GM12878 (cell line): ENCODE results near the gene THADA. TPM values are rescaled to one million over a fixed set of nuclear protein-coding genes. Genes with fewer than 3 reads are reported as not detected.

ENCODE experiments used
- ATAC-seq: fragments of 200-7000 bp; cut with Tn5 transposase; 3 replicates; pipeline ENCODE4 v1.9.1; 2020; ENCODE audit warnings: mild to moderate bottlenecking, moderate library complexity
- BruUV-seq: library from RNA; stranded (reverse); fragments of 400-500 nt; replicated peaks from 2 replicates; lab custom pipeline; 2021; lab: Mats Ljungman, UMichigan
- CTCF ChIA-PET: fragments of 300-600 bp; sonication (Branson Sonifier 250); formaldehyde crosslinking; extraction: SDS; loops from one replicate; lab custom pipeline; 2021; ENCODE audit warnings: inconsistent platforms; lab: Yijun Ruan, JAX
- POLR2A ChIA-PET: fragments of 350-600 bp; formaldehyde crosslinking; extraction: SDS; loops from one replicate; lab custom pipeline; 2021; ENCODE audit warnings: inconsistent platforms; lab: Charles Lee
- RAD21 ChIA-PET: fragments of 300-600 bp; sonication (Branson Sonifier 250); formaldehyde crosslinking; loops from one replicate; lab custom pipeline; 2023; ENCODE audit warnings: antibody characterized with exemption; ENCODE audit not compliant: unreplicated experiment; lab: Charles Lee
- SMC1A ChIA-PET: fragments of 300-600 bp; sonication (Branson Sonifier 250); formaldehyde crosslinking; loops from one replicate; lab custom pipeline; 2023; ENCODE audit not compliant: unreplicated experiment, uncharacterized antibody; lab: Charles Lee
- DNase-seq: peaks from one replicate; pipeline ENCODE4 v3.0.0-alpha.2; 2011; ENCODE audit warnings: low read depth, low spot score
- FAIRE-seq: peaks from 3 replicates; lab custom pipeline; 2011; peaks lifted over from hg19 to GRCh38; lab: Jason Lieb, UNC
- H2AFZ ChIP-seq: 2 replicates; pipeline ENCODE4 v1.6.0; 2011; ENCODE audit warnings: low read depth, low read length, control low read depth; ENCODE audit not compliant: control insufficient read depth
- H3K27ac ChIP-seq: 2 replicates; pipeline ENCODE4 v1.5.1; 2011; ENCODE audit warnings: control low read depth; ENCODE audit not compliant: control insufficient read depth, insufficient read depth
- H3K27me3 ChIP-seq, 2 experiments: replicated peaks in 1 of 2; 2 replicates each; pipeline versions ENCODE4 v1.6.0 to v1.6.1; 2011; ENCODE audit warnings: low read length in 1 of 2; ENCODE audit not compliant: control insufficient read depth in 2 of 2, insufficient read depth in 2 of 2
- H3K36me3 ChIP-seq, 2 experiments: 2 replicates each; pipeline ENCODE4 v1.5.1; 2011; ENCODE audit warnings: low read length in 1 of 2; ENCODE audit not compliant: control insufficient read depth in 2 of 2, insufficient read depth in 2 of 2
- H3K4me1 ChIP-seq: 2 replicates; pipeline ENCODE4 v1.6.1; 2011; ENCODE audit warnings: mild to moderate bottlenecking, low read length, moderate library complexity, mixed read lengths; ENCODE audit not compliant: control insufficient read depth, insufficient read depth
- H3K4me2 ChIP-seq: 2 replicates; pipeline ENCODE4 v1.6.0; 2011; ENCODE audit warnings: control low read depth; ENCODE audit not compliant: control insufficient read depth, insufficient read depth
- H3K4me3 ChIP-seq: fragments of 200-600 bp; sonication (generic); 2 replicates; pipeline ENCODE4 v1.5.1; 2016
- H3K79me2 ChIP-seq: 2 replicates; pipeline ENCODE4 v1.6.0; 2011; ENCODE audit warnings: low read length; ENCODE audit not compliant: control insufficient read depth, insufficient read depth
- H3K9ac ChIP-seq: 2 replicates; pipeline ENCODE4 v1.8.0; 2011; ENCODE audit warnings: low read length, control low read depth, mixed read lengths; ENCODE audit not compliant: control insufficient read depth, insufficient read depth
- H3K9me3 ChIP-seq: replicated peaks from 3 replicates; pipeline ENCODE4 v1.5.1; 2011; ENCODE audit warnings: mild to moderate bottlenecking, low read length; ENCODE audit not compliant: control insufficient read depth, insufficient read depth
- H4K20me1 ChIP-seq: 2 replicates; pipeline ENCODE4 v1.6.0; 2011; ENCODE audit not compliant: control insufficient read depth, insufficient read depth
- BACH1 ChIP-seq: fragments of 450-650 bp; IDR thresholded peaks from 2 replicates; pipeline ENCODE4 v1.6.1; 2017; ENCODE audit warnings: mild to moderate bottlenecking, borderline replicate concordance
- FOXM1 ChIP-seq: IDR thresholded peaks from 2 replicates; pipeline ENCODE4 v1.6.1; 2012; ENCODE audit warnings: low read depth, mild to moderate bottlenecking, inconsistent platforms, low read length, moderate library complexity
- NFYB ChIP-seq: IDR thresholded peaks from 2 replicates; pipeline ENCODE4 v1.6.1; 2011; ENCODE audit warnings: low read depth, mild to moderate bottlenecking, low read length, improper control_type of control experiment, moderate library complexity; ENCODE audit not compliant: insufficient read depth
- NR2C2 ChIP-seq: IDR thresholded peaks from 2 replicates; pipeline ENCODE4 v1.6.1; 2011; ENCODE audit warnings: borderline replicate concordance, low read depth; ENCODE audit not compliant: control insufficient read depth, insufficient read length
- RBBP5 ChIP-seq: fragments of 200-600 bp; sonication (generic); conservative IDR thresholded peaks from 2 replicates; pipeline ENCODE4 v1.6.1; 2016
- SREBF2 ChIP-seq: IDR thresholded peaks from 2 replicates; pipeline ENCODE4 v1.6.1; 2012; ENCODE audit warnings: mild to moderate bottlenecking, low read length
- ZNF384 ChIP-seq: IDR thresholded peaks from 2 replicates; pipeline ENCODE4 v1.6.1; 2012; ENCODE audit warnings: low read depth, mild to moderate bottlenecking, low read length, improper control_type of control experiment, borderline replicate concordance
- WGBS: methylation state at CpG from one replicate; pipeline ENCODE4 v1.1.6; 2016; ENCODE audit warnings: low lambda C conversion rate; ENCODE audit not compliant: insufficient replicate concordance, insufficient coverage; ENCODE audit errors: missing lambda C conversion rate; 5-methylcytosine and 5-hydroxymethylcytosine counted together
- in situ Hi-C: fragments of 300-500 bp; cut with MboI; formaldehyde crosslinking; loops from 9 replicates; pipeline ENCODE4 v1.14.3; 2018; ENCODE audit warnings: mixed read lengths
- intact Hi-C: fragments of 100-400 bp; cut with micrococcal nuclease; formaldehyde crosslinking; loops from one replicate; pipeline ENCODE4 v1.14.2; 2022; ENCODE audit not compliant: unreplicated experiment
- polyA plus RNA-seq, 11 experiments: library from polyadenylated mRNA; depleted of rRNA in 4 of 11; unstranded in 6 of 11; stranded (reverse) in 5 of 11; fragments of >200 nt; fragmentation: Nextera tagmentation in 4 of 11; fragmentation: Illumina TruSeq in 1 of 11; extraction: Ambion mirVana in 4 of 11; extraction: Trizol in 1 of 11; gene quantifications; 1 replicate in 1 of 11; 2 replicates in 10 of 11; pipeline versions ENCODE4 v1.2.1 to v1.2.3, GENCODE V29; 2011 to 2016; ENCODE audit warnings: inconsistent platforms in 2 of 11, missing spikeins in 2 of 11, low read depth in 1 of 11
- total RNA-seq, 4 experiments: library from RNA; depleted of rRNA in 3 of 4; stranded (reverse); fragments of >200 nt in 3 of 4; fragmentation: Illumina TruSeq in 1 of 4; extraction: Trizol in 1 of 4; gene quantifications; 2 replicates each; pipeline versions ENCODE4 v1.2.1 to v1.2.3, GENCODE V29; 2013 to 2021
- TF ChIP-seq, protein P1 (sequence below): fragments of 450-650 bp; IDR thresholded peaks from 2 replicates; pipeline ENCODE4 v1.6.1; 2017; ENCODE audit warnings: mild to moderate bottlenecking, moderate library complexity
- TF ChIP-seq, protein P2 (sequence below): IDR thresholded peaks from 2 replicates; pipeline ENCODE4 v1.6.1; 2012; ENCODE audit warnings: low read length, inconsistent platforms

Gene THADA
- total and polyA plus RNA-seq, 10 of the 15 experiments (the other 5 are each of a cell fraction or from before 2014, with no cell fraction given) = 14.6 to 33.2 (median 23.2) TPM

DNA sequence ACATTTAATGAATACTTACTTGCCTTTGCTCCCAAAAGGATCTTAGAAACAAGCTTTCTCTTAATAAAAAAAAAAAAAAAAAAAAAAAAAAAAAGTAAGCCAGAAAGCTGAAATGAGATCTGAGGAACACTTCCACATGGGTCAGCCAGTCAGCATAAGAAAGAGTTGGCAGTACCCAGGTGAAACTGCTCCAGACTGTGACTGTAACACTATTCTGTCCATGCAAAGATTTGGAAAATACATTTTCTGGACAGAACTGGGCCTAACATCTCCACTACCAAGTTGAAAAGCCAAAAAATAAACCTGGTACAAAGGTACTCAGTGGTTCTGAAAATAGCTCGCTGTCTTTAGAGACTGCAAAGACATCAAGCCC, 135.7 kb downstream of the THADA start:
- CTCF ChIA-PET = interaction anchor here (0.6 to 3.8 kb wide), 8 partner anchors 9 to 231 kb away, joined by 3 to 26 read pairs (median 4); no protein-coding TSS in a partner anchor
- Histone ChIP-seq H3K9ac (no peak overlapping the region), H3K4me2 (no peak overlapping the region; the same call in 1 of the 2 replicates), H3K36me3 (no peaks in the 10 kb centered on the region), H3K27ac (peak overlapping the region; percentile 76), H3K27me3 (no peaks in the 10 kb centered on the region), H2AFZ (no peak overlapping the region), H3K79me2 (no peaks in the 10 kb centered on the region), H3K4me1 (peaks cover 52% of the 10 kb centered on the region), H3K9me3 (no peaks in the 10 kb centered on the region), H3K4me3 (no peak overlapping the region), H4K20me1 (no peaks in the 10 kb centered on the region)
- TF ChIP-seq RBBP5 = no peak
- TF ChIP-seq ZNF384 = 0 out of 2 replicates have a peak, but pooled peaks have one; percentile 21
- in situ Hi-C loops (no loop called here), intact Hi-C loops (loop anchor here (2.0 kb wide), 3 partner anchors 23 to 57 kb away; no protein-coding TSS in a partner anchor)
- no peak for ATAC-seq
- no peak for DNase-seq
- no peak for FAIRE-seq
- SMC1A ChIA-PET = interaction anchor here (0.8 to 4.2 kb wide), 16 partner anchors 8 to 220 kb away, joined by 3 to 53 read pairs (median 4); no protein-coding TSS in a partner anchor
- WGBS = 95% methylated on average over 1 of the region's 1 CpG
- POLR2A ChIA-PET = interaction anchor here (0.6 to 3.8 kb wide), 10 partner anchors 19 to 265 kb away, joined by 3 to 29 read pairs (median 6); no protein-coding TSS in a partner anchor
- BruUV-seq = no TSS peak
- RAD21 ChIA-PET = interaction anchor here (0.6 to 4.2 kb wide), 14 partner anchors 10 to 529 kb away, joined by 3 to 64 read pairs (median 6); no protein-coding TSS in a partner anchor

DNA sequence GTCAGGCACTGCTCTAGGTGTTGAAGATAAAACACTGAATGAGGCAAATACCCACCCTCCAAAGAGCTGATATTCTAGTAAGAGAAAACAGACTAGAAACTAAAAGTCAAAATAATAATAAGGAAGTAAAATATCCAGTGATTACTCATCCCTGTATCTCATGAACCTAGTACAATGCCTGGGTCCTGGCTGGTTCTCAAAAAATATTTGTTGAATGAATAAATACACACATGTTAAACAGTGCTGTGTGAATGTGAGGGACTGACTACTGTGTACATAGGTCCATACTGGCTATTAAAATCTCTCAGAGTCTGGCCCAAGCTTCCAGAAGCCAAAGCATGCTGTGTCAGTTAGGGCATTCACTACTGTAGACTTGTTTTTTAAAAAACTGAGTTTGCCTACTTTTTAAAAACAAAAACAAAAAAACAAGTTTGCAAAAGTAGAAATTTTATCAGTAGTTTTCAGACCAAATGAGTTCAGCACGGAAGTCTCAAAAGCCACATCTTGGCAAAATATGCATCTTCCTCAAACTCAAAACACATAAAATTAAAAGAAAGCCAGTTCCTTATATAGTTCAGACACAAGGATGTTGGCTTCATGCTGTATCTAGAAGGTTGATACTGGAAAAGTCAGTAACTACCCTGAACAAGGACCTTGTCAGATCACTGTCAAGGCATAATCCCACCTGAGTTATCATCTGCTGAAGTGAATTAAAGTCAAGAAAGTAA, 136.2 kb downstream of the THADA start:
- peak overlapping the region; percentile 28; the same call in 1 of the 2 replicates for H3K4me2 ChIP-seq
- no peak overlapping the region for H2AFZ ChIP-seq
- FAIRE-seq (no peak), ATAC-seq (peak; percentile 42), DNase-seq (no peak)
- BruUV-seq = no TSS peak
- no peaks in the 10 kb centered on the region for H4K20me1 ChIP-seq
- in situ Hi-C loops (no loop called here), intact Hi-C loops (loop anchor here (2.0 kb wide), 3 partner anchors 23 to 57 kb away; no protein-coding TSS in a partner anchor)
- peak overlapping the region; percentile 76 for H3K27ac ChIP-seq
- ChIA-PET POLR2A (interaction anchor here (0.6 to 3.8 kb wide), 9 partner anchors 19 to 264 kb away, joined by 3 to 29 read pairs (median 6); no protein-coding TSS in a partner anchor), CTCF (interaction anchor here (0.6 to 3.8 kb wide), 11 partner anchors 9 to 231 kb away, joined by 3 to 26 read pairs (median 4); no protein-coding TSS in a partner anchor), SMC1A (interaction anchor here (0.7 to 4.2 kb wide), 21 partner anchors 8 to 220 kb away, joined by 3 to 53 read pairs (median 4); no protein-coding TSS in a partner anchor), RAD21 (interaction anchor here (0.6 to 4.2 kb wide), 12 partner anchors 10 to 528 kb away, joined by 3 to 64 read pairs (median 6); no protein-coding TSS in a partner anchor)
- no peak overlapping the region for H3K9ac ChIP-seq
- H3K4me3 ChIP-seq = no peak overlapping the region
- no peaks in the 10 kb centered on the region for H3K9me3 ChIP-seq
- H3K4me1 ChIP-seq = peaks cover 52% of the 10 kb centered on the region
- no peaks in the 10 kb centered on the region for H3K36me3 ChIP-seq
- 86% methylated on average over 1 of the region's 1 CpG for WGBS
- no peaks in the 10 kb centered on the region for H3K27me3 ChIP-seq
- no peaks in the 10 kb centered on the region for H3K79me2 ChIP-seq
- TF ChIP-seq, protein P1, sequence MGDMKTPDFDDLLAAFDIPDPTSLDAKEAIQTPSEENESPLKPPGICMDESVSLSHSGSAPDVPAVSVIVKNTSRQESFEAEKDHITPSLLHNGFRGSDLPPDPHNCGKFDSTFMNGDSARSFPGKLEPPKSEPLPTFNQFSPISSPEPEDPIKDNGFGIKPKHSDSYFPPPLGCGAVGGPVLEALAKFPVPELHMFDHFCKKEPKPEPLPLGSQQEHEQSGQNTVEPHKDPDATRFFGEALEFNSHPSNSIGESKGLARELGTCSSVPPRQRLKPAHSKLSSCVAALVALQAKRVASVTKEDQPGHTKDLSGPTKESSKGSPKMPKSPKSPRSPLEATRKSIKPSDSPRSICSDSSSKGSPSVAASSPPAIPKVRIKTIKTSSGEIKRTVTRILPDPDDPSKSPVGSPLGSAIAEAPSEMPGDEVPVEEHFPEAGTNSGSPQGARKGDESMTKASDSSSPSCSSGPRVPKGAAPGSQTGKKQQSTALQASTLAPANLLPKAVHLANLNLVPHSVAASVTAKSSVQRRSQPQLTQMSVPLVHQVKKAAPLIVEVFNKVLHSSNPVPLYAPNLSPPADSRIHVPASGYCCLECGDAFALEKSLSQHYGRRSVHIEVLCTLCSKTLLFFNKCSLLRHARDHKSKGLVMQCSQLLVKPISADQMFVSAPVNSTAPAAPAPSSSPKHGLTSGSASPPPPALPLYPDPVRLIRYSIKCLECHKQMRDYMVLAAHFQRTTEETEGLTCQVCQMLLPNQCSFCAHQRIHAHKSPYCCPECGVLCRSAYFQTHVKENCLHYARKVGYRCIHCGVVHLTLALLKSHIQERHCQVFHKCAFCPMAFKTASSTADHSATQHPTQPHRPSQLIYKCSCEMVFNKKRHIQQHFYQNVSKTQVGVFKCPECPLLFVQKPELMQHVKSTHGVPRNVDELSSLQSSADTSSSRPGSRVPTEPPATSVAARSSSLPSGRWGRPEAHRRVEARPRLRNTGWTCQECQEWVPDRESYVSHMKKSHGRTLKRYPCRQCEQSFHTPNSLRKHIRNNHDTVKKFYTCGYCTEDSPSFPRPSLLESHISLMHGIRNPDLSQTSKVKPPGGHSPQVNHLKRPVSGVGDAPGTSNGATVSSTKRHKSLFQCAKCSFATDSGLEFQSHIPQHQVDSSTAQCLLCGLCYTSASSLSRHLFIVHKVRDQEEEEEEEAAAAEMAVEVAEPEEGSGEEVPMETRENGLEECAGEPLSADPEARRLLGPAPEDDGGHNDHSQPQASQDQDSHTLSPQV = no peak
- TF ChIP-seq BACH1 = no peak
- no peak for TF ChIP-seq FOXM1
- no peak for TF ChIP-seq SREBF2
- no peak for TF ChIP-seq NFYB
- no peak for TF ChIP-seq NR2C2
- TF ChIP-seq, protein P2, sequence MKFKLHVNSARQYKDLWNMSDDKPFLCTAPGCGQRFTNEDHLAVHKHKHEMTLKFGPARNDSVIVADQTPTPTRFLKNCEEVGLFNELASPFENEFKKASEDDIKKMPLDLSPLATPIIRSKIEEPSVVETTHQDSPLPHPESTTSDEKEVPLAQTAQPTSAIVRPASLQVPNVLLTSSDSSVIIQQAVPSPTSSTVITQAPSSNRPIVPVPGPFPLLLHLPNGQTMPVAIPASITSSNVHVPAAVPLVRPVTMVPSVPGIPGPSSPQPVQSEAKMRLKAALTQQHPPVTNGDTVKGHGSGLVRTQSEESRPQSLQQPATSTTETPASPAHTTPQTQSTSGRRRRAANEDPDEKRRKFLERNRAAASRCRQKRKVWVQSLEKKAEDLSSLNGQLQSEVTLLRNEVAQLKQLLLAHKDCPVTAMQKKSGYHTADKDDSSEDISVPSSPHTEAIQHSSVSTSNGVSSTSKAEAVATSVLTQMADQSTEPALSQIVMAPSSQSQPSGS = 0 out of 2 replicates have a peak, but pooled peaks have one; percentile 41
